GM18507 (cell line): ENCODE data around the gene MATN1.

Source experiments
- DNase-seq: peaks from one replicate; pipeline ENCODE4 v3.0.0; 2011; ENCODE audit warnings: low read depth; ENCODE audit not compliant: insufficient read length; ENCODE audit errors: extremely low spot score
- FAIRE-seq: peaks from 2 replicates; lab custom pipeline; 2011; peaks lifted over from hg19 to GRCh38; lab: Jason Lieb, UNC

The MATN1 gene

DNA sequence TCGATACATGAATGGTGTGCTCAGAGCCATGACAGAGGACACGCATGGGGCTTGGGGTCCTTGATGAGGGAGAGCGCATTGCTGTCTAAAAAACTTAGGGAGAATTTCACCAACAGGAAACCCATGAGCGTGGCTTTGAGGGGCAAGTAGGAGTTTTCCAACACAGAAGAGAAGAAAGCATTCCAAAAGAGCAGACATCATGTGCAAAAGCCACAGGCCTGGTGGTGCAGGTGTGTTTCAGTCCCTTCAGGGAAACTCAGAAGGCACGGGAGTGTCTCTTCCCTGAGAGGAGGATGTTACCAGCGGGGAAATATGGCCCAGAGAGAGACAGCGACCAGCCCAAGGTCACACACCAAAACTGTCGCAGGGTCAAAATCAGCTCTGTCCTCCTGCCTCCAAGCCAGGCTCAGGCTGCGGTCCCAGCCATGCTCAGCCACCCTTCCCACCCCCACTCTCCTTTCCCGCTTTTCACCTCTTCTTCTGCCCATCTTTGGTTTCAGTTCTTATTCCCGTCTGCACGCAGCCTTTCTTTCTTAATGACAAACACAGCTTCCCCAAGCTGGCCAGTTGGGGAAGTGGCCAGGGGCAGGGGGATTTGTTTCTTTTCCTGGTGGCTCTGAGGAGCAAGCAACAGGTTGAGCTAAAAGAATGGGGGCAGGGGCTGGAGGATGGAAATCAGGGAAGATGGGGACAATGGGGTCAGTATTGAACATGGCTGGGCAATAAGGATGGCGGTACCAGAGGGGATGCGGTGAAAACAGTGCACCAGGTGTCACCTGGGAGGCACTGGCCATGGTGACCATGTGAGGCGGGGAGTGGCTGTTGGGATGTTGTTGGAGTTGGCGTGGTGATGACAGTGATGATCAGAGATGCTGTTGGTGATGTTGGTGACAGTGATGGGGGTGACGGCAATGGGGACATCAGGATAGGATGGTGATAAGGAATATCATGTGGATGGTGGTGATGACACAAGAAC is 23.9 kb upstream of the MATN1 start:
- FAIRE-seq = no peak
- DNase-seq = no peak

DNA sequence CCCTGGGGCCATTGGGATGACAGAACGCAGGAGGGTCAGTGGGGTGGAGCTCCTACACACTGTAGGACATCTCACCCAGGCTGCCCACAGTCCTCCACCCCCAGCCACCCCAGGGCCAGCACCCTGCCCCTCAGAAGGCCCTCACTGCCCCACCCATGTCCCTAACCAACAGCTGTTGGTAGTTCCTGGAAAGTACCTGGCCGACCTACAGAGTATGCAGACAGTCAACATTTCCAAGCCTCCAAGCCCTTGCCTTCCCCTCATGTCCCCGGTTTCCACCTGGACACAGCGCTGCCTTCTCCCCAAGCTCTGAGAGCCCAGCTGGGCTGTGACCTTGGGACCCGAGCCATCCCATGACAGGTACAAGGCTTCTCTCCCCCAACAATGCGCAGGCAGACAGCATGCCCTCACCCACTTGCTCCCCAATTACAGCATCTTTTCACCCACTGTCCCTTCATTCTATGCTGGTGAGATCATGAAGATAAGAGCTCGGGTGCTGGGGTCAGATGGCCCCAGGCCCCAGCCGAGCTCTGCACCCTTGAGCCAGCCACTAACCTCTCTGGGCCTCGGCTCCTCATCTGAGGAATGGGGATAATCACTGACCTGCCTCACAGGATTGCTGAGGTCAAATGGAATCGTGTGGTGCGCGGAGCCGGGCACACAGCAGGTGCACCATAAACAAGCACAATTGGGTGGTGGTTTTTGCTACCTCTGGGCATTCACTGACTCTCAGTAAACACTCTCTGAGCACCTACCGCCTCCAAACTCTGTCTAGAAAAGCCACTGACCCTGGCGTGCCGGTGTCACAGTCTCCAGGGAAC is 23.0 kb upstream of the MATN1 start:
- DNase-seq = no peak
- FAIRE-seq = no peak

DNA sequence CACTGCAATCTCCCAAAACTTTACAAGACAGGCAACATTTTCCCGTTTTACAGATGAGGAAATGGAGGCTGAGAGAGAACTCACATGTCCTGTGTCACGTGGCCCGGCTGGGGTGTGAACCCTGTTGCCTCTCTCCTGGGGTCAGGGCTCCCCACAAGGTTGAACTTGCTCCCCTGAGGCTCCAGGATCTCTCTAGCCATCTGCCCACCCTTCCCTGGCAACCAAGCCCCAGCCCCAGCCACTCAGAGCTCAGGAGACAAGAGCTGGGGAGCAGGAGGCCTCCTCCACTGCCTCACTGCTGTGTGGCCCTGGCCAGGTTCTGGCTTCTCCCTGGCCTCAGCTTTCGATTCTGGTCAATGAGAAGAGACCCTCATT is 22.4 kb upstream of the MATN1 start:
- FAIRE-seq (peak; percentile 81), DNase-seq (no peak)

DNA sequence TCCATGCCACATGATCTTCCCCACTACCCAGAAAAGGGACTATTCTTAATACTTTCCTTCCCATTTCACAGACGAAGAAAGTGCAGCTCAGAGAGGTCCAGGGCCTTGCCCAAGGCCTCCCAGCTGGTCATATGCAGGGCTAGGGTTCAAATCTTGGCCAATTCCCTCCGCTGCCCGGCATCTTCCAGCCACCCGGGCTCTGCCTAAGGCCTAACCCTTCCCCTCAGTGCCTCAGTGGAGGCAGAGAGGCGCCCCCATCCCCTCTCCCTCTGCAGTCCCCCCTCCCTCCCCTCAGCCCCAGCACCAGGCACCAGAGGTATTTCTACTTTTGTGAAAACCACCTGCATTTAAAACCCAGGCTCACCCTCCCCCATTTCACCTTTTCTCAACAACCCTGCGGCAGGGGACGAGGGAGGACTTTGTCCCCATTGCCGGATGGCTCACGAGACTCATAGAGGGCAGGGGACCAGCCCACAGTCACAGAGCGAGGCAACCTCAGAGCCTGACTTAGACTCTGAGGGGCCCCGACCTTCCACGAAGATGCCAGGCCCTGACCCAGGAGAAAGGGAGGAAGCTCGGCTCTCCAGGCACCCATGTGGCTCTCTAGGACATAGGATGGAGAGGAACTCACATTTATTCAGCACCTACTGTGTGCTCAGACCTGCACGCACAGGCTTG is 21.9 kb upstream of the MATN1 start:
- DNase-seq (no peak), FAIRE-seq (peak; percentile 52)

DNA sequence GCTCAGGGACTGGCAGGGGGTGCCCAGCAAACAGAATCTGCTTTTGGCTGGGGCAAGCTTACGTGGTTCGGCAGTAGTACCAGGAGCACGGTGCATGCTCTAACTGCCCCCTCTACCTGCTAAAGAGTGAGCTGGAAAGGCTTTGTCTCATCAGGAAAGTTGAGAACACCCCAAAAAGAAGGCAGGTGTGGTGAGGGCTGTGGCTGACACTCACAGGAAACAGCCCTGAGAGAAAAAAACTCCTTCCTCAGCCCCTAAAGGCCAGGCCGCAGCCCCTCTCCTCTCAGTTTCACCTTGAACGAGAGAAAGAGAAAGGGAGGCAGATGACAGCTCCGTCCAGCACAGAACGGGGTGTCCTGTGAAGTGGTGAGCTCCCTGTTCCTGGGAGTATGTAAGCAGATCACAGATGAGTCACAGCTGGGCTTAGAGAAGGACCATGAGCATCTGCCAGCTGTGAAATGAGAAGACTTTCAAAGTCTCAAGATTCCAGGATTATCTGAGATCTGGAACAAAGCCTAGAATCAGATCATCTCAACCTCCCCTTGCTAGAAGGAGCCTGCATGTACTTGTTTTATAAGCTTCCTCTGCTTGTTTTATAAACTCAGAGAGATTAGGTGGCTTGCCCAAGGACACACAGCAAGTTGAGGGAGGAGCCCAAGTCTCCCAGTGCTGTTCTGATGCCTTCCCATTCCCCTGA is 20.8 kb upstream of the MATN1 start:
- peak; percentile 98 for FAIRE-seq
- no peak for DNase-seq

DNA sequence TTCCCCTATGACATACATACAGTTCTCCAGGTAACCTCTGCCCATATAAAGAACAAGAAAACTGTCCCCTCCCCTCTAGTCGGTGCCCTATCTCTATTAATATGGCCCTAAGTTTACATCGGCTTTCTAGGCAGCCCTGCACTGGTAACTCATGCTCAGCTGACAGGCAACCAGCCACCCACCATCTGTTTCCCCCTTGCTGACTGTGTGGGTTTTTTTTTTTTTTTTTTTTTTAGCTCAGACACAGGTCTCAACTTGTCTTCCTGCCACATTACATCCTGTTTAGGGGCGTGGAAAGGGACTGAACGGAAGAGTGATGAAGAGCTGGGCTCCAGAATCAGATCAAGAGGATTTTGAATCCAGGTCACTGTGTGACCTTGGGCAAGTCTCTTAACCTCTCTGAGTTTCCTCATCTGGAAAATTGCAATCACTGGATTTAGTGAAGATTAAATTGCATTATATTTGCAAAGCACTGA is 20.2 kb upstream of the MATN1 start:
- FAIRE-seq = no peak
- DNase-seq = peak; percentile 69

DNA sequence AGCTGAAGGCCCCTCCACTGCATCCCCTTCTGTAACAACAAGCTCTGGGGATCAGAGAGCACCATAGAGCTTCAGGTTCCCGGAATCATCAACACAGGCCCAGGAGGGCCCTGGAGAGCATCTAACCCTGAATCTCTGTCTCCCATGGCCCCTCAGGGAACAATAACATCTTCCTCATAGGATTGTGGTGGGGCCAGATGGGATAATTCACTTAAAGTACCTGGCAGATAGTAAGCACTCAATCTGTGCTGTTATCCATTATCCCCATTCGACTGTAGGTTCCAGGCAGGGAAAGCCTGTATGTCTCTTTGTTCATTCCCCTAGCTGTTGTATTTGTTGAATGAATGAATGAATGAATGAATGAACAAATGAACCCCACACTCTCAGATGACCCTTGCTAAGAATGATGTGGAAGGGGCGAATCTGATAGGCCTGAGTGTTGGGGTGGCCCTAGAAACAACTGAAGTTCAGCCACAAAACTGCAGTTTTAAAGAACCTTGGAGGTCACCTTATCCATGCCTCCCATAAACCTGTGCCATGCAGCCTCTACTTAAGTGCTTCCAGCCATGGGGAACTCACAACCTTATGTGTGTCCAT is 19.7 kb upstream of the MATN1 start:
- no peak for DNase-seq
- FAIRE-seq = no peak

DNA sequence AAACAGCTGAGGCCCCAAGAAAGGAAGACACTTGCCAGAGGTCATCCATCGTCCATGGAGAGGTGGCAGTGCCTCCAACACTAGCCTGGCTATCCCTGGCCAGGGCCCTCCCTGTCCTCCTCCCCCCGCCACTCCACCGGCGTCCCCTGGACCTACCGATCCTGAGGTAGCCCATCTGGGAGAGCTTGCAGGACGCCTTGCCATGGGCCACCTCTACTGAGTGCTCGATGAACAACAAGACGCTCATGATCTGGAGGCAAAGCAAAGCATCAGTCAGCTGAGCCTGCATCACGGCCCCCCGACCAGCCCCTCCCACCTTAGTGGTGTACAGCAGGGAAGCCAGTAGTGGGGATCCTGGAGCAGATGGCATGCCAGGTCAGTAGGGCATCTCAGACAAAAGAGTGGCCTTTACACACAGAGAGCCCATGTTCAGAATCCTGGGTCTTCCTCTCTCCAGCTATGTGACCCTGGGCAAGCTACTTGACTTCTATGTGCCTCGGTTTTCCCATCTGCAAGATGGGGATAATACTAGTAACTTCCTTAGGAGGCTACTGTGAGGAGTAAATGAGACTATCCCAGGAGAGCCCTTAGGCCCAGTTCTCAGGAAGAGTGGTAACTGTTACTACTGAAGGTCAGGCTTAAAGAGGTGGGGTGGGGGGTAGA is 19.0 kb upstream of the MATN1 start:
- FAIRE-seq = no peak
- no peak for DNase-seq

DNA sequence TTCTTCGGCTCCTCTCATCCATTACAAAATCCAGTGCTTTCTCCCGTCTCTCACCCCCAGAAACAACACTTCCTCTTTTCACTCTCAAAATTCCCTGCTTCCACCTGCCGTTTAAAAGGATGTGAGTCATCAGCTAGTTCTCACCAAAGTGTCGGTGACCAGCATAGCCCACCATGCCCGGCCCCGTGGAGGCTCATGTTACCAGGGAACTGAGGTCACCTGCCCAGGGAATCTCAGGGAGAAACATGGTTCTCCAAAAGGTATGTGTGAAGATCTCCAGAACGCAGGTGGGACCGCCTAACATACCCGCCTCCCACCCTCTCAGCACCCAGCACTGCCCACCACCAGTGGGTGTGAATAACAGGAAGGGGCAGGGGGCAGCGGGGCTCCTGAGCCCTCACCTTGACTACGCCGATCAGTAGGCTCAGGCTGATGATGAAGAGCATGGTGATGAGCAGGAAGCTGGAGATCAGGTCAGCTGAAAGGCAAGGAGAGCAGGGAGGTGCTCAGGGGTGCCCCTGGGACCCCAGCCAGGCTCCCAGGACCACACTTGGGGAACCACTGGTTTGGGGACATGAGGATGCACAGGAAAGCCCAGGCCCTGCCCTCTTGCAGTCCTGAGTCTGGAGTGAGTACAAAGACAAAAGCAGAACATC is 18.0 kb upstream of the MATN1 start:
- FAIRE-seq (peak; percentile 29), DNase-seq (no peak)

DNA sequence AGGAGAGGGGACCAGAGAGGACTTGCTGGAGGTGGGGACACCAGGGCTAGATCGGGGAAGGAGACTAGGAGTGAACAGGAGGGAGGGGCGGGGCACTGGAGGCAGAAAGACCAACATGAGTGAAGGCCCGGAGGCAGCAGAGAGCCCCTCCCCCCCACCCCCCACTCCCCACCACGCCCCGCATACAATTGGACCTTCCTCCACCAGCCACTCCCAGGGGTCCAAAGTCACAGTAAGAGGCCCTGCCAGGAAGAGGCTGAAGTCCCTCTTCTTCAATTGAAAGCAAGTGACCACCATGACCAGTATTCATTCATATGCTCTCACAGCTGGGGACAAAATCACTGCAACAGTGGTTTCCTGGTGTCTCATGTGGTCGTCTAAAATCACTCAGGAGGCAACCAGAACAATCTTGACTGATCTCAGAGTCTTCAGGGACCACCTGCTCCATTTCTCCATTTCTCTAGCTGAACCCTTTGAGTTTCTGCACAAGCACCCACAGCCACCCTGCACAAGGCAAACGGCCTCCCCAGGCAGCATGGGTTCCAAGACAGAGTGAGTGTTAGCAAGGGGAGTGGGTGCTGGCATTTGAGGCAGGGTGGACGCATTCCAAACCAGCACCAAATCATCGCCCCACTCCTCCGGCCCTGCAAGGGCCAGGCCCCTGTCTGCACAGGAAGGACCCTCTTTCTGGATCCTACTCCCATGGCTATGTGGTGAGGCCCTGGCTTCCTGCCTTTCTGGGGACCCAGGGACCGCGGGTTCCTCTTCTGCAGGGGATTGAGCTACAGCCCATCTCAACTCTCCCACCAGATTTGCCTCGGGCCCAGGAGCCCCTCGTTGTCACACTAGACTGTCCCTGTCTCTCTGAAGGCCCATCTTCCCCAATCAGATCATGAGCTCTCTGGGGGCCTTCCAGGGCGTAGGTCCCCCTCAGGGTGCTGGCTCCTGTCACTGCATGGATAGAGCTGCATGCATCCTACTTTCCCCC is 17.2 kb upstream of the MATN1 start:
- FAIRE-seq (peak; percentile 9), DNase-seq (no peak)

DNA sequence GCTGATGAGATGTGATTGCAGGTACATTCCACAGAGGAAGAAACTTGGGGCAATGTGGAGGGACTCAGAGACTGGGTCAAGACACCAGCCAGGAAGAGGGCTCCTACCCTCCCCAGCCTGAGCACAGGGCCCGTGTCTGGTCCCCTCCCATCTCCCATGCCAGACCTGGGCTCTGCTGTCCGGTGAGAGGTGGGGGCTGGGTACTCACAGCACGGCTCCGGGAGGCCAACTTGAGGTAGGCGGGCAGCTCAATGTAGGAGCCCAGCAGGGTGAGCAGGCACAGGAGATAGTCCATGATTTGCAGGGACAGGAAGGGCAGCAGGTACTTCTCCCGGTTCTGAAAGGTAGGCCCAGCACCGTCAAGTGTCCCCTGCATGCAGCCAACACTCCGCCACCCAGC is 16.2 kb upstream of the MATN1 start:
- FAIRE-seq = no peak
- DNase-seq = no peak

DNA sequence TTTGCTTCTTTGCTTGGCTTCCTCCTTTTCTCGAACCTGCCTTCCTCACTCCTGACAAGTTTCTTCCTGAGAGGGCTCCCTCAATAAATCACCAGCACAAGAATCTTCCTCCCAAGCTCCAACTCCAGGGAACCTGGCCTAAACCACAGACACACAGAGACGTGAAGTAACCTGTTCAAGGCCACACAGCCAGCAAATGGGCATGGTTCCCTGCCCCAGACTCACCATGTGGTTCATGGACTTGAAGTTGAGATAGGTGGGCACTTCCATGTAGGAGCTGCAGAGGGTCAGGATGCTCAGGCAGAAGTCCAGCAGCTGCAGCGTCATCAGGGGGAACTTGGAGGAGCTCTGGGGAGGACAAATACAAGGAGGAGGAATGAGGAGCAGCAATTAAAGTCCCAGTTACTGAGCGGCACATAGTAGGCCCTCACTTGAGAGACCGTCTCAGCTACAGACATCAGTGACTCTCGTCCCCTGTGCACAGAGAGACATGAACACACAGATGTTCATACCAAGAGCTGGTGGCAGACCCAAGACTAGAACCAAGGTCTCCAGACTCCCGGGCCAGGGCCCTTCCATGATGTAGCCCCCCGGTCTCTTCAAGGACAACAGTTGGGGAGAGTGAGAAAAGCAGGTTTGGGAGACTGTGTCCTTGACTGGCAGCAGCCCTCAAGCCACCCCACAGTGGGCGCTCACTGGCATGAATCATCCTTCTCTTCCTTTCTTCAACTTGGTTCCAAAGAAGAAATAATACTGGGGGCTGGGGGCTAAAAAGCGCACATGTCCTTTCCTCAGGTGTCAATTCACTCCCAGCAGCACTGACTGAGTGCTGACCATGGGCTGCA is 15.6 kb upstream of the MATN1 start:
- DNase-seq (no peak), FAIRE-seq (no peak)

DNA sequence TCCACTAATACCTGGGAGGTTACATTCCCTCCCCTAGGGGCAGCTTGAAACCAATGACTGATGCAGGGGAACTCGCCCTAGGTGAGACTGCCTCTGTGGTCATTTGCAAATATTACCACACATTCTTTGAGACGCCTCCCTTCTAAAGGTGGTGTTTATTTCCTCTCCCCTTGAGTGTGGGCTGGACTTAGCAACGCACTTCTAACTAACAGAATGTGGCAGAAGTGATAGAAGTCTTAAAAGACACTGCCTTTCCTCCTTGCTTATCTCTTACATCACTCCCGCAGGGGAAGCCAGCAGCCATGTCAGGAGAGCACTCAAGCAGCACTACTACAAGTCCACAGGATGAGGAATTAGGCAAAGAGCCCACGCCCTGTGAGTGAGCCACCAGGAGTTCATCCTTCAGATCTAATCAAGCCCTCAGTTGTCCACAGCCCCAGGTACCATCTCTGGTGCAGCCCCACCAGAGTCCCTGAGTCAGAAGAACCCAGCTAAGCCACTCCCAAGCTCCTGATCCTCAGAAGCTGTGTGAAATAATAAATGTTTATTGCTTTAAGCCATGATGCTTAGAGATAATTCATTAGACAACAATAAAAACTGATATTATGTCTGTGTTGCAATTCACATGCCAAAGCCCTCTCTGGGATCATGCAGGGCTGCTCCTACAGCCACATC is 14.8 kb upstream of the MATN1 start:
- FAIRE-seq (peak; percentile 67), DNase-seq (no peak)

DNA sequence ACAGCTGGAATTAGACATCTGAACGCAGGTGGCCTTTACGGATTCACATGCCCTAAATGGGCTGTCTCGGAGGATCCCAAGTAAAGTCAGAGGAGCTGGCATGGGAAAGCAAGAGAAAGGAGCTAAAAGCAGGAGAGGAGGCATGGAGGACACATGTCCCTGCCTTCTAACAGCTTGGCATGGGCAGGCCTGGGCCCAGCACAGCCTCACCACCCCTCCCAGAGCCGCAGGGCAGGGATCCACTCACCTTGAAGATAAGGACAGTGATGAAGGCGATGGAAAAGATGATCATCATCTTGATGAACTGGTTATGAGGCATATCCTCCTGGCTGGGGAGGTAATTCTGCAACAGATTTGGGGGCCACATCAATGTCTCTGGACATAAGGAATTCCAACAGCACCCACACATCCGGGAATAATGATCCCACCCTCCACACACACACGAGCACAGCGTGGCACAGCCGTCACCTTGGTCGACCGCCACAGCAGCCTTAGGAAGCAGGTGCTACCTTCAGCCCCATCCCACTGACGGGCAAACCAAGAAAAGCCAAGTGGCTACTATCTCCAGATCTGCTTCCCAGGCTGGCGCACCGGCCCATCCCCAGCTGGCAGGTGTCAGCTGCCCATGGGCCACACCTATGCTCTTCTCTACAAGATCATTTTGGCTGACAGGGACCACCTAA is 14.1 kb upstream of the MATN1 start:
- DNase-seq = no peak
- FAIRE-seq = no peak
